Liver (tissue), 3 donors: ENCODE data around the gene HOXA1.

Experiments
- ATF3 ChIP-seq: IDR thresholded peaks from 2 replicates; pipeline ENCODE4 v1.6.1; 2016; ENCODE audit warnings: antibody characterized with exemption
- RXRA ChIP-seq, 2 donors: IDR thresholded peaks; 2 replicates each; pipeline ENCODE4 v1.6.1; 2017 to 2018; ENCODE audit warnings: antibody characterized with exemption in 2 of 2, mild to moderate bottlenecking in 1 of 2
- SP1 ChIP-seq: IDR thresholded peaks from 2 replicates; pipeline ENCODE4 v1.6.1; 2018; ENCODE audit warnings: antibody characterized with exemption, mild to moderate bottlenecking
- TAF1 ChIP-seq: conservative IDR thresholded peaks from 2 replicates; pipeline ENCODE4 v1.6.1; 2016; ENCODE audit warnings: antibody characterized with exemption, mild to moderate bottlenecking
- TF ChIP-seq, protein P1 (sequence below): fragments of 150-350 bp; IDR thresholded peaks from 2 replicates; pipeline ENCODE4 v1.5.1; 2017; ENCODE audit warnings: improper control_type of control experiment, low read depth, low read length; ENCODE audit not compliant: missing input control
- donor health status: healthy.
- donor health status: healthy.

GRCh38 chr7:27143950-27144780 lies 48.4 kb upstream of the HOXA1 start:
- TF ChIP-seq, protein P1, sequence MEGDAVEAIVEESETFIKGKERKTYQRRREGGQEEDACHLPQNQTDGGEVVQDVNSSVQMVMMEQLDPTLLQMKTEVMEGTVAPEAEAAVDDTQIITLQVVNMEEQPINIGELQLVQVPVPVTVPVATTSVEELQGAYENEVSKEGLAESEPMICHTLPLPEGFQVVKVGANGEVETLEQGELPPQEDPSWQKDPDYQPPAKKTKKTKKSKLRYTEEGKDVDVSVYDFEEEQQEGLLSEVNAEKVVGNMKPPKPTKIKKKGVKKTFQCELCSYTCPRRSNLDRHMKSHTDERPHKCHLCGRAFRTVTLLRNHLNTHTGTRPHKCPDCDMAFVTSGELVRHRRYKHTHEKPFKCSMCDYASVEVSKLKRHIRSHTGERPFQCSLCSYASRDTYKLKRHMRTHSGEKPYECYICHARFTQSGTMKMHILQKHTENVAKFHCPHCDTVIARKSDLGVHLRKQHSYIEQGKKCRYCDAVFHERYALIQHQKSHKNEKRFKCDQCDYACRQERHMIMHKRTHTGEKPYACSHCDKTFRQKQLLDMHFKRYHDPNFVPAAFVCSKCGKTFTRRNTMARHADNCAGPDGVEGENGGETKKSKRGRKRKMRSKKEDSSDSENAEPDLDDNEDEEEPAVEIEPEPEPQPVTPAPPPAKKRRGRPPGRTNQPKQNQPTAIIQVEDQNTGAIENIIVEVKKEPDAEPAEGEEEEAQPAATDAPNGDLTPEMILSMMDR = no peak
- TF ChIP-seq RXRA (IDR thresholded peaks at IDR 0.05) (no peak), SP1 (no peak), TAF1 (no peak), ATF3 (no peak)
